ENCODE results near the gene ADAM8.

GRCh38 chr10:133245439-133246235 lies 31.0 kb downstream of the ADAM8 start:
- no peak for TF ChIP-seq POLR2A (IDR thresholded peaks at IDR 0.05)
- no peak for TF ChIP-seq CTCF (IDR thresholded peaks at IDR 0.05)
